ENCODE data around the gene OR4F6. TPM values are rescaled to one million over a fixed set of nuclear protein-coding genes. Genes with fewer than 3 reads are reported as not detected.
A peak's percentile ranks its signal among the peaks of the same experiment; 100 is the strongest.
"Not testable (repeated sequence)": the region's sequence is repeated elsewhere in the genome, so short reads cannot be mapped to it uniquely, and the experiment has no call there.

The OR4F6 gene
- total and polyA plus RNA-seq, 2 experiments from 2014 or later = not detected

GRCh38 chr15:101775136-101775535, 28.2 kb upstream of the OR4F6 start:
- TF ChIP-seq CTCF (IDR thresholded peaks at IDR 0.05; ENCODE audit: low read depth, low read length) = no peak
- Histone ChIP-seq H3K4me3 (no peak overlapping the region), H3K27me3 (no peaks in the 10 kb centered on the region), H3K36me3 (no peaks in the 10 kb centered on the region), H3K9me3 (ENCODE audit: low read depth) (no peaks in the 10 kb centered on the region), H3K27ac (no peak overlapping the region), H3K4me1 (ENCODE audit: low read depth) (no peaks in the 10 kb centered on the region)
- no peak for DNase-seq (ENCODE audit: low read depth in 1 of 2, low spot score in 1 of 2)

- not testable (repeated sequence) for H3K27ac ChIP-seq
These were observed 24.7 kb upstream of the OR4F6 start for GRCh38 chr15:101778576-101778975.

GRCh38 chr15:101780225-101780624, 23.1 kb upstream of the OR4F6 start:
- not testable (repeated sequence) for H3K9me3 ChIP-seq (ENCODE audit: low read depth); H3K4me1 ChIP-seq (ENCODE audit: low read depth); H3K36me3 ChIP-seq; H3K27ac ChIP-seq; H3K27me3 ChIP-seq; H3K4me3 ChIP-seq
- peak in 1 of 2 donors; percentile 4 for DNase-seq (ENCODE audit: low read depth in 1 of 2, low spot score in 1 of 2)

More at GRCh38 chr15:101778576-101778975, 24.7 kb upstream of the OR4F6 start:
- not testable (repeated sequence) for H3K4me3 ChIP-seq; H3K36me3 ChIP-seq; H3K9me3 ChIP-seq (ENCODE audit: low read depth); H3K4me1 ChIP-seq (ENCODE audit: low read depth); DNase-seq (ENCODE audit: low read depth in 1 of 2, low spot score in 1 of 2); H3K27me3 ChIP-seq

GRCh38 chr15:101781928-101782327, 21.4 kb upstream of the OR4F6 start:
- TF ChIP-seq CTCF (IDR thresholded peaks at IDR 0.05; ENCODE audit: low read depth, low read length) = no peak
- H3K36me3 ChIP-seq = no peaks in the 10 kb centered on the region
- no peak for DNase-seq (ENCODE audit: low read depth in 1 of 2, low spot score in 1 of 2)

GRCh38 chr15:101784644-101785043, 18.7 kb upstream of the OR4F6 start:
- Histone ChIP-seq H3K4me1 (ENCODE audit: low read depth) (no peaks in the 10 kb centered on the region), H3K27me3 (peaks cover 15% of the 10 kb centered on the region), H3K4me3 (no peak overlapping the region), H3K27ac (no peak overlapping the region), H3K9me3 (ENCODE audit: low read depth) (no peaks in the 10 kb centered on the region), H3K36me3 (no peaks in the 10 kb centered on the region)
- TF ChIP-seq CTCF (IDR thresholded peaks at IDR 0.05; ENCODE audit: low read depth, low read length) = no peak
- DNase-seq (ENCODE audit: low read depth in 1 of 2, low spot score in 1 of 2) = no peak

More at GRCh38 chr15:101781928-101782327, 21.4 kb upstream of the OR4F6 start:
- no peak overlapping the region for H3K27ac ChIP-seq
- peaks cover 15% of the 10 kb centered on the region for H3K27me3 ChIP-seq
- H3K9me3 ChIP-seq (ENCODE audit: low read depth) = no peaks in the 10 kb centered on the region
- no peaks in the 10 kb centered on the region for H3K4me1 ChIP-seq (ENCODE audit: low read depth)
- H3K4me3 ChIP-seq = no peak overlapping the region

- not testable (repeated sequence) for H3K4me1 ChIP-seq (ENCODE audit: low read depth); H3K36me3 ChIP-seq; H3K4me3 ChIP-seq; DNase-seq (ENCODE audit: low read depth in 1 of 2, low spot score in 1 of 2); H3K27ac ChIP-seq; H3K9me3 ChIP-seq (ENCODE audit: low read depth)
- peaks cover 15% of the 10 kb centered on the region for H3K27me3 ChIP-seq
These were observed 16.9 kb upstream of the OR4F6 start for GRCh38 chr15:101786422-101786821.

- H3K4me3 ChIP-seq; H3K36me3 ChIP-seq; H3K9me3 ChIP-seq (ENCODE audit: low read depth); H3K4me1 ChIP-seq (ENCODE audit: low read depth); DNase-seq (ENCODE audit: low read depth in 1 of 2, low spot score in 1 of 2); H3K27ac ChIP-seq: not testable (repeated sequence)
- peaks cover 15% of the 10 kb centered on the region for H3K27me3 ChIP-seq
These were observed 15.3 kb upstream of the OR4F6 start for GRCh38 chr15:101788001-101788400.

GRCh38 chr15:101788503-101789269, 14.6 kb upstream of the OR4F6 start:
- H3K9me3 ChIP-seq (ENCODE audit: low read depth); H3K4me3 ChIP-seq; H3K27ac ChIP-seq; H3K36me3 ChIP-seq; DNase-seq (ENCODE audit: low read depth in 1 of 2, low spot score in 1 of 2); H3K4me1 ChIP-seq (ENCODE audit: low read depth): not testable (repeated sequence)
- peaks cover 14% of the 10 kb centered on the region for H3K27me3 ChIP-seq

- H3K27ac ChIP-seq; H3K9me3 ChIP-seq (ENCODE audit: low read depth); H3K4me3 ChIP-seq; H3K36me3 ChIP-seq; DNase-seq (ENCODE audit: low read depth in 1 of 2, low spot score in 1 of 2); H3K27me3 ChIP-seq; H3K4me1 ChIP-seq (ENCODE audit: low read depth): not testable (repeated sequence)
These were observed 12.6 kb upstream of the OR4F6 start for GRCh38 chr15:101790748-101791147.

- H3K9me3 ChIP-seq (ENCODE audit: low read depth); H3K27me3 ChIP-seq; DNase-seq (ENCODE audit: low read depth in 1 of 2, low spot score in 1 of 2): not testable (repeated sequence)
These were observed 9.3 kb upstream of the OR4F6 start for GRCh38 chr15:101793981-101794380.

More at GRCh38 chr15:101793981-101794380, 9.3 kb upstream of the OR4F6 start:
- not testable (repeated sequence) for H3K27ac ChIP-seq; H3K4me1 ChIP-seq (ENCODE audit: low read depth); H3K36me3 ChIP-seq; H3K4me3 ChIP-seq

Data from cardiac muscle cell (in vitro differentiated cells and primary cell).